ENCODE data around the gene VANGL2. TPM values are rescaled to one million over a fixed set of nuclear protein-coding genes. Genes with fewer than 3 reads are reported as not detected.

VANGL2 gene
- total and polyA plus RNA-seq, 2 experiments from 2014 or later: 17.7 to 51.3 TPM

DNA sequence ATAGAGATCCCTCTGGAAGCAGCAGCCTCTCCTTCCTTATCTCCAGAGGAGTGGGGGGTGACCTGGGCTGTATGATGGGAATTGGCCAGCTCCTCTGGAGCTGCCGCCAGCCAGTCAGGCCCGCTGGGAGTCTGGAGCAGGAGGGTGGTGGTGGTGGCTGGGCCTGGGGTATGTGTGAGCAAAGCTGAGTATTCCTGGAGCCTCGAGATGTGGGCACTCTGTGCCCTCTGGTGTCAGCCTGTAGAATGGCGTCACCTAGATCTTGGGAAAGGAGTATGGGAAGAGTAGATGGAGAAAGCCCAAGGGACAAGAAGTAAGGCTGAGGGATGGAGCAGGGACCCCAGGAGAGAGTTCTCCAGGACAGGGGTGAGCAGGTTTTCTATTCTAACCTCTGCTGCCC lies 16.0 kb downstream of the VANGL2 start:
- Histone ChIP-seq H4K20me1 (replicated peaks; ENCODE audit: insufficient read depth) (peaks cover 15% of the 10 kb centered on the region), H3K27ac (ENCODE audit: low read depth) (no peak overlapping the region), H3K4me3 (no peak overlapping the region), H3K79me2 (replicated peaks; ENCODE audit: insufficient read depth) (peaks cover 36% of the 10 kb centered on the region), H3K4me1 (ENCODE audit: insufficient read depth) (peaks cover 1% of the 10 kb centered on the region), H2AFZ (no peak overlapping the region), H3K27me3 (ENCODE audit: insufficient read depth) (no peaks in the 10 kb centered on the region), H3K36me3 (ENCODE audit: insufficient read depth) (peaks cover 8% of the 10 kb centered on the region; the same call in 1 of the 2 replicates), H3F3A (replicated peaks; ENCODE audit: low read depth) (no peaks in the 10 kb centered on the region), H3K9me2 (ENCODE audit: insufficient read depth) (no peaks in the 10 kb centered on the region), H3K4me2 (no peak overlapping the region)
- TF ChIP-seq STAT1 (IDR thresholded peaks at IDR 0.05; ENCODE audit: unreplicated experiment): no peak
- TF ChIP-seq ZNF331 (CRISPR knock-in tag; IDR thresholded peaks at IDR 0.05; ENCODE audit: low read depth): no peak
- TF ChIP-seq EZH2phosphoT487 (IDR thresholded peaks at IDR 0.05; ENCODE audit: unreplicated experiment): no peak
- peak; percentile 59 to 76 for TF ChIP-seq CTCF (conservative IDR thresholded peaks at IDR 0.05; ENCODE audit: low read depth in 2 of 2)
- TF ChIP-seq NANOG (IDR thresholded peaks at IDR 0.05; ENCODE audit: borderline replicate concordance): no peak
- peaks cover 48% of the 10 kb centered on the region for H3K36me3 Mint-ChIP-seq (ENCODE audit: low read depth)
- H3K4me1 Mint-ChIP-seq: peaks cover 19% of the 10 kb centered on the region
- H3K27ac Mint-ChIP-seq: peak overlapping the region; percentile 75
- DNase-seq (ENCODE audit: low spot score) (peak; percentile 78), ATAC-seq (peak; percentile 94)
- H3K4me3 Mint-ChIP-seq: no peak overlapping the region
- H3K27me3 Mint-ChIP-seq (ENCODE audit: insufficient read depth, low read depth, poor library complexity): peaks cover 7% of the 10 kb centered on the region
- no peaks in the 10 kb centered on the region for H3K9me3 Mint-ChIP-seq

- Histone ChIP-seq H3K4me2 (no peak overlapping the region), H3K36me3 (ENCODE audit: insufficient read depth) (peaks cover 13% of the 10 kb centered on the region), H4K20me1 (replicated peaks; ENCODE audit: insufficient read depth) (peaks cover 9% of the 10 kb centered on the region), H3K4me1 (ENCODE audit: insufficient read depth) (no peaks in the 10 kb centered on the region; the same call in 1 of the 2 replicates), H3K4me3 (no peak overlapping the region), H3K9me2 (ENCODE audit: insufficient read depth) (no peaks in the 10 kb centered on the region), H3K27ac (ENCODE audit: low read depth) (no peak overlapping the region), H2AFZ (no peak overlapping the region), H3K79me2 (replicated peaks; ENCODE audit: insufficient read depth) (peaks cover 14% of the 10 kb centered on the region), H3F3A (replicated peaks; ENCODE audit: low read depth) (no peaks in the 10 kb centered on the region), H3K27me3 (ENCODE audit: insufficient read depth) (no peaks in the 10 kb centered on the region)
- DNase-seq (ENCODE audit: low spot score) (no peak), ATAC-seq (no peak)
- no peak for TF ChIP-seq POLR2AphosphoS5 (IDR thresholded peaks at IDR 0.05; ENCODE audit: low read depth)
- no peak overlapping the region for H3K27ac Mint-ChIP-seq
- peaks cover 69% of the 10 kb centered on the region for H3K36me3 Mint-ChIP-seq (ENCODE audit: low read depth)
- no peaks in the 10 kb centered on the region for H3K9me3 Mint-ChIP-seq
- H3K27me3 Mint-ChIP-seq (ENCODE audit: insufficient read depth, low read depth, poor library complexity): peaks cover 7% of the 10 kb centered on the region
- H3K4me1 Mint-ChIP-seq: peaks cover 14% of the 10 kb centered on the region
- no peak overlapping the region for H3K4me3 Mint-ChIP-seq
Observed at GRCh38 chr1:160418483-160418882, 18.1 kb downstream of the VANGL2 start.

GRCh38 chr1:160419150-160419837 lies 18.9 kb downstream of the VANGL2 start:
- H3K27ac ChIP-seq (ENCODE audit: low read depth): no peak overlapping the region
- H3K9me3 Mint-ChIP-seq: no peaks in the 10 kb centered on the region
- peaks cover 7% of the 10 kb centered on the region for H3K27me3 Mint-ChIP-seq (ENCODE audit: insufficient read depth, low read depth, poor library complexity)
- no peak overlapping the region for H3K4me2 ChIP-seq
- no peaks in the 10 kb centered on the region for H3K27me3 ChIP-seq (ENCODE audit: insufficient read depth)
- no peaks in the 10 kb centered on the region; the same call in 1 of the 2 replicates for H3K4me1 ChIP-seq (ENCODE audit: insufficient read depth)
- H3K36me3 ChIP-seq (ENCODE audit: insufficient read depth): peaks cover 18% of the 10 kb centered on the region
- H4K20me1 ChIP-seq (replicated peaks; ENCODE audit: insufficient read depth): peaks cover 9% of the 10 kb centered on the region
- H3K79me2 ChIP-seq (replicated peaks; ENCODE audit: insufficient read depth): peaks cover 6% of the 10 kb centered on the region
- no peak overlapping the region for H2AFZ ChIP-seq
- no peak overlapping the region for H3K4me3 ChIP-seq
- DNase-seq (ENCODE audit: low spot score) (no peak), ATAC-seq (no peak)
- H3K36me3 Mint-ChIP-seq (ENCODE audit: low read depth): peaks cover 73% of the 10 kb centered on the region
- H3K9me2 ChIP-seq (ENCODE audit: insufficient read depth): no peaks in the 10 kb centered on the region
- peaks cover 6% of the 10 kb centered on the region for H3K4me1 Mint-ChIP-seq
- H3K27ac Mint-ChIP-seq: no peak overlapping the region
- H3F3A ChIP-seq (replicated peaks; ENCODE audit: low read depth): no peaks in the 10 kb centered on the region
- H3K4me3 Mint-ChIP-seq: no peak overlapping the region
- no peak for TF ChIP-seq CTCF (conservative IDR thresholded peaks at IDR 0.05; ENCODE audit: low read depth in 2 of 2)
- no peak for TF ChIP-seq JUNB (IDR thresholded peaks at IDR 0.05; ENCODE audit: unreplicated experiment)
- TF ChIP-seq EZH2phosphoT487 (IDR thresholded peaks at IDR 0.05; ENCODE audit: unreplicated experiment): no peak

Data from GM23338 (cell line).